OCI-LY3 (cell line): ENCODE measurements around the gene LSS.

Experiments used
- EZH2phosphoT487 ChIP-seq: fragments of 200-600 bp; shearing (Covaris generic); IDR thresholded peaks from 2 replicates; pipeline ENCODE4 v1.6.1; 2018; ENCODE audit warnings: antibody characterized with exemption, mixed run types, low read depth
- TF ChIP-seq, protein P1 (sequence below): fragments of 200-600, 300-600 bp; sonication (generic); IDR thresholded peaks from 2 replicates; pipeline ENCODE4 v1.5.1; 2014; ENCODE audit warnings: antibody characterized with exemption, low read length, low read depth

DNA sequence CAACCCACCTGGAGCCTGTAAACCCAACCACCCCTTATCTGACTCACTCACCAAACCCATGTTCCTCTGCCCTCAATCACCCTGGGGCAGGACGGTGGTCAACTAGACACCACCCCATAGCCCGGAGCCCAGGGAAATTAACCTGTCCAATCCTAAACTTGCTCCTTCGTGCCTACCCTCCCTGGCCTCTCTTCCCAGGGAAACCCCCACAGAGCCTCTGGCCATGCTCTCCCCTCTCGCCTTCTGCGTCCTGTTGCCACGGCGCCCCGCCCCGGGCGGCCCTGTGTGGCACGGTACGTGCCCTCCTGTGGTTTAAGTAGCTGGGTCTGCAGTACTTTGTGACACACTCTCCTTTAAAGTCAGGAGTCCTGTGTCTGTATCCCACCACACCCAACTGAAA is 69.2 kb downstream of the LSS start:
- TF ChIP-seq, protein P1, sequence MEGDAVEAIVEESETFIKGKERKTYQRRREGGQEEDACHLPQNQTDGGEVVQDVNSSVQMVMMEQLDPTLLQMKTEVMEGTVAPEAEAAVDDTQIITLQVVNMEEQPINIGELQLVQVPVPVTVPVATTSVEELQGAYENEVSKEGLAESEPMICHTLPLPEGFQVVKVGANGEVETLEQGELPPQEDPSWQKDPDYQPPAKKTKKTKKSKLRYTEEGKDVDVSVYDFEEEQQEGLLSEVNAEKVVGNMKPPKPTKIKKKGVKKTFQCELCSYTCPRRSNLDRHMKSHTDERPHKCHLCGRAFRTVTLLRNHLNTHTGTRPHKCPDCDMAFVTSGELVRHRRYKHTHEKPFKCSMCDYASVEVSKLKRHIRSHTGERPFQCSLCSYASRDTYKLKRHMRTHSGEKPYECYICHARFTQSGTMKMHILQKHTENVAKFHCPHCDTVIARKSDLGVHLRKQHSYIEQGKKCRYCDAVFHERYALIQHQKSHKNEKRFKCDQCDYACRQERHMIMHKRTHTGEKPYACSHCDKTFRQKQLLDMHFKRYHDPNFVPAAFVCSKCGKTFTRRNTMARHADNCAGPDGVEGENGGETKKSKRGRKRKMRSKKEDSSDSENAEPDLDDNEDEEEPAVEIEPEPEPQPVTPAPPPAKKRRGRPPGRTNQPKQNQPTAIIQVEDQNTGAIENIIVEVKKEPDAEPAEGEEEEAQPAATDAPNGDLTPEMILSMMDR, result no peak
- no peak for TF ChIP-seq EZH2phosphoT487
